WERI-Rb-1 (cell line): Measurements from ENCODE around the gene GSTO1.

Experiments
- DNase-seq: peaks from one replicate; pipeline ENCODE4 v3.0.0-alpha.2; 2020
- H3K27ac ChIP-seq: fragments of 250-450 bp; sonication (Bioruptor Pico); 2 replicates; pipeline ENCODE4 v1.5.1; 2020; ENCODE audit warnings: mild to moderate bottlenecking, moderate library complexity
- H3K27me3 ChIP-seq: fragments of 250-450 bp; sonication (Bioruptor Pico); 2 replicates; pipeline ENCODE4 v1.5.1; 2021; ENCODE audit warnings: mild to moderate bottlenecking, low read depth, moderate library complexity; ENCODE audit not compliant: insufficient read depth, severe bottlenecking
- H3K36me3 ChIP-seq: fragments of 250-450 bp; sonication (Bioruptor Pico); 2 replicates; pipeline ENCODE4 v1.5.1; 2020; ENCODE audit warnings: mild to moderate bottlenecking, moderate library complexity
- H3K4me3 ChIP-seq: 2 replicates; pipeline ENCODE4 v1.5.1; 2011; ENCODE audit warnings: low read depth, mild to moderate bottlenecking, control low read depth, low read length
- H3K9me3 ChIP-seq: fragments of 250-450 bp; sonication (Bioruptor Pico); 2 replicates; pipeline ENCODE4 v1.5.1; 2021; ENCODE audit warnings: mild to moderate bottlenecking, moderate library complexity; ENCODE audit not compliant: severe bottlenecking
- TF ChIP-seq, protein P1 (sequence below): IDR thresholded peaks from 2 replicates; pipeline ENCODE4 v1.5.1; 2011; ENCODE audit warnings: low read depth, mild to moderate bottlenecking, control low read depth, inconsistent platforms, low read length

GSTO1 gene

DNA sequence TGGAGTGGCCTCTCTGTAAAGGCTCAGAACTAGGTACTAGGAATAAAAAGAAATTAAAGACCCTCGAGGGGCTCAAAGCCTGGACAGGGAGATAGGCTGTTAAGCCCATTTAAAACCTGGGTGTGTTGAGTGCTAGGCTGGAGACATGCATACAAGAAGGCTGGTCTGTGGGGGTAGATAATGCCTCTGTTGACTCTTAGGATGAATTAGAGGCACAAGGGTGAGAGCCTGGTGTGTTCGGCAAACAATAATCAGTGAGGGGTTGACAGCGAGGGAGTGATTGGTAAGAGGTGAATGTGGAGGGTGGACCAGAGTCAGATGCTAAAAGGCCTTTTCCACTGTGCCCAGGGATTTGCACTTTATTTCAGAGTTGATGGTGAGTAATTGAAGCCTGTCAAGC is 27.0 kb downstream of the GSTO1 start:
- Histone ChIP-seq H3K9me3 (no peaks in the 10 kb centered on the region), H3K27me3 (no peaks in the 10 kb centered on the region), H3K27ac (no peak overlapping the region), H3K4me3 (no peak overlapping the region), H3K36me3 (no peaks in the 10 kb centered on the region)
- TF ChIP-seq, protein P1, sequence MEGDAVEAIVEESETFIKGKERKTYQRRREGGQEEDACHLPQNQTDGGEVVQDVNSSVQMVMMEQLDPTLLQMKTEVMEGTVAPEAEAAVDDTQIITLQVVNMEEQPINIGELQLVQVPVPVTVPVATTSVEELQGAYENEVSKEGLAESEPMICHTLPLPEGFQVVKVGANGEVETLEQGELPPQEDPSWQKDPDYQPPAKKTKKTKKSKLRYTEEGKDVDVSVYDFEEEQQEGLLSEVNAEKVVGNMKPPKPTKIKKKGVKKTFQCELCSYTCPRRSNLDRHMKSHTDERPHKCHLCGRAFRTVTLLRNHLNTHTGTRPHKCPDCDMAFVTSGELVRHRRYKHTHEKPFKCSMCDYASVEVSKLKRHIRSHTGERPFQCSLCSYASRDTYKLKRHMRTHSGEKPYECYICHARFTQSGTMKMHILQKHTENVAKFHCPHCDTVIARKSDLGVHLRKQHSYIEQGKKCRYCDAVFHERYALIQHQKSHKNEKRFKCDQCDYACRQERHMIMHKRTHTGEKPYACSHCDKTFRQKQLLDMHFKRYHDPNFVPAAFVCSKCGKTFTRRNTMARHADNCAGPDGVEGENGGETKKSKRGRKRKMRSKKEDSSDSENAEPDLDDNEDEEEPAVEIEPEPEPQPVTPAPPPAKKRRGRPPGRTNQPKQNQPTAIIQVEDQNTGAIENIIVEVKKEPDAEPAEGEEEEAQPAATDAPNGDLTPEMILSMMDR: no peak
- no peak for DNase-seq

DNA sequence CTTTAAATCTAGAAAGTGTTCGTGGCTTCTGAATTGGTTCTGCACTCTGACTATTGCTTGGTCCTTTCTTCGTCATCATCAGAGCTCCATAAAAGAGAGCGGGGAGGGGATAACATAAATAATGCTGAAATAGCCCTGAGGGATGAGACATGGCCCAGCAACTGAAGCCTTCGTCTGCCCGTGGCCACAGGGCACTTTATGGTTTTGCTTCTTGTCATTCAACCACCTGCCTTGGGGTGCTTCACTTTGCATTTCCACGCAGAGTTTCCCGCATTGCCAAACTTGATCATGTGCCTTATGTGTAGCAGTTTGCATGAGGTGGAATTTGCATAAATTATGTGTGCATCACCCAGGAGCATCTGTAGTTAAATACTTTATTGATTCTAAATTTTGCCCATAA is 30.2 kb downstream of the GSTO1 start:
- no peaks in the 10 kb centered on the region for H3K36me3 ChIP-seq
- no peaks in the 10 kb centered on the region for H3K27me3 ChIP-seq
- no peak overlapping the region for H3K4me3 ChIP-seq
- H3K9me3 ChIP-seq: no peaks in the 10 kb centered on the region
- no peak overlapping the region for H3K27ac ChIP-seq
- no peak for DNase-seq
- TF ChIP-seq, protein P1: no peak

DNA sequence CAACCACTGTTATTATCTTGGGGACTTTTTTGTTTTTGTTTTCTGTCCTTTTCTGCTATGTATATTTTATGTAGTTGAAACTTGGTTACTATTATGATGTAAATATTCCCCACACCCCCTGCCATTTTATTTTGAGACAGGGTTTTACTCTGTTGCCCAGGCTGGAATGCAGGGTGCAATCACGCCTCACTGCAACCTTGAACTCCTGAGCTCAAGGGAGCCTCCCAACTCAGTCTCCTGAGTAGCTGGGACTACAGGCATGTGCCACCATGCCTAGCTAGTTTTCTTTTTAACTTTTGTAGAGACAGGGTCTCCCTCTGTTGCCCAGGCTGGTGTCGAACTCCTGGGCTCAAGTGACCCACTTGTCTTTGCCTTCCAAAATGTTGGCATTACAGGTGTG is 32.2 kb downstream of the GSTO1 start:
- Histone ChIP-seq H3K36me3 (no peaks in the 10 kb centered on the region), H3K4me3 (no peak overlapping the region), H3K9me3 (no peaks in the 10 kb centered on the region), H3K27ac (no peak overlapping the region), H3K27me3 (no peaks in the 10 kb centered on the region)
- DNase-seq: no peak
- TF ChIP-seq, protein P1: no peak

DNA sequence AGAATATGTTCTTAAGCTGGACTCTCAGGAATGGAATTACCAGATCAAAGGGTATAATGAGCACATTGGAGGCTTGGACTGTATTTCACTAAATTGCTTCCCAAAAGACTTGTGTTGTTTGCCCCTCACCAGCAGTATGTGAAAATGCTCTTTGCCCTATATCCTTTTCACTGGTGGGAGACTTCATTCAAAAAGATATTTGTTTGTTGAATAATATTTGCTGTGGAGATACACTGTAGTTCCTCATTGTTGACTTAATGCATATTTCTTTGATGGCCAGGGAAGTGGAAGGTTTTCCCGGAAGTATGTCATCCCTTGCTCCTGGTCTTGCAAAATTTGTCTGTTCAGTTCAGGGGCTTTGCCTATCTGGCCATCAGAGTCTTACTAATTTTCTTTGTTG is 33.7 kb downstream of the GSTO1 start:
- Histone ChIP-seq H3K9me3 (no peaks in the 10 kb centered on the region), H3K27ac (no peak overlapping the region), H3K27me3 (no peaks in the 10 kb centered on the region), H3K36me3 (no peaks in the 10 kb centered on the region), H3K4me3 (no peak overlapping the region)
- no peak for DNase-seq
- TF ChIP-seq, protein P1: no peak

DNA sequence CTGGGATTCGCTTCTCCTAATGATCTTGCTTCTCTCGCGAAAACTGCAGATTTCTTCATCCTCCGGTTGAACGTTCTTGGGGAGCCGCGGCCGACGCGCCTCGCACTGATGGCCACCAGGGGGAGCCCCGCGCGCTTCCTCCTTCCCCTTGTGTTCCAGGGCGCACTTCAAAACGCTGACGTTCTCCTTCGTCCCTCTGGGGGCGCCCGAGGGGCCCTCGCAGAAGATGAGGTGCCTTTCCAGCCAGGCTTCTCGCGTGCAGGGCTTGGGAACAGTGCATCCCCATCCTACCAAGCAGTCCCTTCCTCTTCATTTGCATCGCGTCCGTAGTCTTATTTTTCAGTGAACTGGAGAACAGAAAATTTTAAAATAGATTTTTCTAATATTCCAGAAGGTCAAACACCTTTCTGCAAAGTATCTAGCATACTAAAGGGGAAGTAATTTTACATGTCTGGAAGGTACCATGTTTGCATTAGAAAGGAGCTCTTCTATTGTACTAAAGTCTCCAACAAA is 36.8 kb downstream of the GSTO1 start:
- Histone ChIP-seq H3K27me3 (no peaks in the 10 kb centered on the region), H3K4me3 (no peak overlapping the region), H3K9me3 (no peaks in the 10 kb centered on the region), H3K27ac (no peak overlapping the region), H3K36me3 (no peaks in the 10 kb centered on the region)
- peak; percentile 86 for DNase-seq
- TF ChIP-seq, protein P1: peak; percentile 99

DNA sequence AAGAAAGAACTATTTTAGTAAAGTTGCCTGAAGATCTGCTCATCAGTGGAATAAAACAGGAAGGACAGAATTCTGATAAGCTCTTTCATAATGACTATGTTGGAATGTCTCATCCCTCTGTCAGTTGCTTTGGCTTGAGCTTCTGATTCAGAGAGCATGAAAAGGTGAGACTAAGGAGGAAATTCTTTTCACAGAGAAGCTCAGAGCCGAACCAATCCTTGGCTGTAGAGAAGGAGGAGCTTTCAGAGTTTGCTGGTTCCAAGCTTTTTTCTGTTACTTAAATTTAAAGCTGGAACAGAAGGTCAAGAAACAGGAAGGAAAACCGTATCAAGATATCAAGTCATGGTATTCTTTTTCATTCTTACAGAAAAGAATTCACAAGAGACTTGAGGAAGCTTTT is 38.3 kb downstream of the GSTO1 start:
- no peak for DNase-seq
- H3K36me3 ChIP-seq: no peaks in the 10 kb centered on the region

More for the DNA sequence above, 38.3 kb downstream of the GSTO1 start:
- Histone ChIP-seq H3K27ac (no peak overlapping the region), H3K27me3 (no peaks in the 10 kb centered on the region), H3K9me3 (no peaks in the 10 kb centered on the region), H3K4me3 (no peak overlapping the region)
- TF ChIP-seq, protein P1: no peak
